GM23338 (cell line): ENCODE measurements around the gene IHH.

ENCODE experiments used
- CREB1 ChIP-seq: fragments of 250-450 bp; sonication (Bioruptor Pico); IDR thresholded peaks from 2 replicates; pipeline ENCODE4 v1.5.0; 2020; ENCODE audit warnings: low read depth, mild to moderate bottlenecking, moderate library complexity
- CTCF ChIP-seq, 2 experiments: fragments of 200-600 bp in 1 of 2; sonication (generic) in 1 of 2; conservative IDR thresholded peaks; 2 replicates each; pipeline versions ENCODE4 v1.5.1 to v1.6.1; 2016 to 2017; ENCODE audit warnings: antibody characterized with exemption in 2 of 2, low read depth in 2 of 2, mild to moderate bottlenecking in 2 of 2, moderate library complexity in 1 of 2
- ETS1 ChIP-seq: IDR thresholded peaks from 2 replicates; pipeline ENCODE4 v1.6.1; 2016; ENCODE audit warnings: antibody characterized with exemption
- EZH2 ChIP-seq: fragments of 200-600 bp; sonication (generic); IDR thresholded peaks from one replicate; pipeline ENCODE4 v1.8.0; 2017; ENCODE audit warnings: antibody characterized with exemption, mild to moderate bottlenecking, low read depth; ENCODE audit not compliant: unreplicated experiment
- EZH2phosphoT487 ChIP-seq: fragments of 200-600 bp; sonication (generic); IDR thresholded peaks from one replicate; pipeline ENCODE4 v1.8.1; 2018; ENCODE audit warnings: antibody characterized with exemption; ENCODE audit not compliant: unreplicated experiment
- JUNB ChIP-seq: IDR thresholded peaks from one replicate; pipeline ENCODE4 v1.6.1; 2016; ENCODE audit warnings: antibody characterized with exemption; ENCODE audit not compliant: unreplicated experiment
- POLR2AphosphoS5 ChIP-seq: IDR thresholded peaks from 2 replicates; pipeline ENCODE4 v1.6.1; 2016; ENCODE audit warnings: antibody characterized with exemption, low read depth

GRCh38 chr2:219023045-219023605, 37.6 kb downstream of the IHH start:
- TF ChIP-seq EZH2 = no peak
- no peak for TF ChIP-seq CTCF (conservative IDR thresholded peaks at IDR 0.05; ENCODE audit: low read depth in 2 of 2)
- no peak for TF ChIP-seq EZH2phosphoT487
- no peak for TF ChIP-seq POLR2AphosphoS5
- no peak for TF ChIP-seq ETS1
- no peak for TF ChIP-seq CREB1
- TF ChIP-seq JUNB = no peak
